Liver (tissue), 3 donors: ENCODE data around the gene MGST3.
"Not testable (repeated sequence)": the region's sequence is repeated elsewhere in the genome, so short reads cannot be mapped to it uniquely, and the experiment has no call there.

ENCODE experiments used
- EGR1 ChIP-seq, 2 donors: IDR thresholded peaks; 2 replicates each; pipeline ENCODE4 v1.6.1; 2016 to 2018; ENCODE audit warnings: antibody characterized with exemption in 2 of 2, low read depth in 2 of 2
- GABPA ChIP-seq, 2 donors: IDR thresholded peaks in 1 of 2; conservative IDR thresholded peaks in 1 of 2; 2 replicates each; pipeline ENCODE4 v1.6.1; 2016; ENCODE audit warnings: antibody characterized with exemption in 2 of 2, mild to moderate bottlenecking in 1 of 2, moderate library complexity in 1 of 2
- MAX ChIP-seq: IDR thresholded peaks from 2 replicates; pipeline ENCODE4 v1.6.1; 2016; ENCODE audit warnings: antibody characterized with exemption
- RAD21 ChIP-seq, 2 donors: IDR thresholded peaks; 2 replicates each; pipeline ENCODE4 v1.6.1; 2016; ENCODE audit warnings: antibody characterized with exemption in 2 of 2, mild to moderate bottlenecking in 2 of 2
- SP1 ChIP-seq: IDR thresholded peaks from 2 replicates; pipeline ENCODE4 v1.6.1; 2018; ENCODE audit warnings: antibody characterized with exemption, mild to moderate bottlenecking
- TAF1 ChIP-seq: conservative IDR thresholded peaks from 2 replicates; pipeline ENCODE4 v1.6.1; 2016; ENCODE audit warnings: antibody characterized with exemption, mild to moderate bottlenecking
- ZBTB33 ChIP-seq: IDR thresholded peaks from 2 replicates; pipeline ENCODE4 v1.6.1; 2016; ENCODE audit warnings: antibody characterized with exemption
- TF ChIP-seq, protein P1 (sequence below): fragments of 150-350 bp; IDR thresholded peaks from 2 replicates; pipeline ENCODE4 v1.5.1; 2017; ENCODE audit warnings: improper control_type of control experiment, low read depth, low read length; ENCODE audit not compliant: missing input control
- TF ChIP-seq, protein P2 (sequence below): IDR thresholded peaks from 2 replicates; pipeline ENCODE4 v1.6.1; 2016; ENCODE audit warnings: antibody characterized with exemption, mild to moderate bottlenecking
- donor health status: healthy.
- donor health status: healthy.

DNA sequence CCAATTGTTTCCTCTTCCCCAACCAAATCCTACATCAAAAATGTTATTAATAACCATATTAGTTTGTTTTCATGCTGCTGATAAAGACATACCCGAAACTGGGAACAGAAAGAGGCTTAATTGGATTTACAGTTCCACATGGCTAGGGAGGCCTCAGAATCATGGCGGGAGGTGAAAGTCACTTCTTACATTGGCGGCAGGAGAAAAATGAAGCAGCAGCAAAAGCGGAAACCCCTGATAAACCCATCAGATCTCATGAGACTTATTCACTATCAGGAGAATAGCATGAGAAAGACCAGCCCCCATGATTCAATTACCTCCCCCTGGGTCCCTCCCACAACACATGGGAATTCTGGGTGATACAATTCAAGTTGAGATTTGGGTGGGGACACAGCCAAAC lies 49.7 kb downstream of the MGST3 start:
- TF ChIP-seq TAF1; ZBTB33; GABPA (IDR thresholded peaks at IDR 0.05 in 1 of 2, conservative IDR thresholded peaks at IDR 0.05 in 1 of 2); EGR1 (IDR thresholded peaks at IDR 0.05; ENCODE audit: low read depth in 2 of 2); SP1; MAX; RAD21 (IDR thresholded peaks at IDR 0.05): not testable (repeated sequence)
- TF ChIP-seq, protein P1, sequence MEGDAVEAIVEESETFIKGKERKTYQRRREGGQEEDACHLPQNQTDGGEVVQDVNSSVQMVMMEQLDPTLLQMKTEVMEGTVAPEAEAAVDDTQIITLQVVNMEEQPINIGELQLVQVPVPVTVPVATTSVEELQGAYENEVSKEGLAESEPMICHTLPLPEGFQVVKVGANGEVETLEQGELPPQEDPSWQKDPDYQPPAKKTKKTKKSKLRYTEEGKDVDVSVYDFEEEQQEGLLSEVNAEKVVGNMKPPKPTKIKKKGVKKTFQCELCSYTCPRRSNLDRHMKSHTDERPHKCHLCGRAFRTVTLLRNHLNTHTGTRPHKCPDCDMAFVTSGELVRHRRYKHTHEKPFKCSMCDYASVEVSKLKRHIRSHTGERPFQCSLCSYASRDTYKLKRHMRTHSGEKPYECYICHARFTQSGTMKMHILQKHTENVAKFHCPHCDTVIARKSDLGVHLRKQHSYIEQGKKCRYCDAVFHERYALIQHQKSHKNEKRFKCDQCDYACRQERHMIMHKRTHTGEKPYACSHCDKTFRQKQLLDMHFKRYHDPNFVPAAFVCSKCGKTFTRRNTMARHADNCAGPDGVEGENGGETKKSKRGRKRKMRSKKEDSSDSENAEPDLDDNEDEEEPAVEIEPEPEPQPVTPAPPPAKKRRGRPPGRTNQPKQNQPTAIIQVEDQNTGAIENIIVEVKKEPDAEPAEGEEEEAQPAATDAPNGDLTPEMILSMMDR, result not testable (repeated sequence)
- TF ChIP-seq, protein P2, sequence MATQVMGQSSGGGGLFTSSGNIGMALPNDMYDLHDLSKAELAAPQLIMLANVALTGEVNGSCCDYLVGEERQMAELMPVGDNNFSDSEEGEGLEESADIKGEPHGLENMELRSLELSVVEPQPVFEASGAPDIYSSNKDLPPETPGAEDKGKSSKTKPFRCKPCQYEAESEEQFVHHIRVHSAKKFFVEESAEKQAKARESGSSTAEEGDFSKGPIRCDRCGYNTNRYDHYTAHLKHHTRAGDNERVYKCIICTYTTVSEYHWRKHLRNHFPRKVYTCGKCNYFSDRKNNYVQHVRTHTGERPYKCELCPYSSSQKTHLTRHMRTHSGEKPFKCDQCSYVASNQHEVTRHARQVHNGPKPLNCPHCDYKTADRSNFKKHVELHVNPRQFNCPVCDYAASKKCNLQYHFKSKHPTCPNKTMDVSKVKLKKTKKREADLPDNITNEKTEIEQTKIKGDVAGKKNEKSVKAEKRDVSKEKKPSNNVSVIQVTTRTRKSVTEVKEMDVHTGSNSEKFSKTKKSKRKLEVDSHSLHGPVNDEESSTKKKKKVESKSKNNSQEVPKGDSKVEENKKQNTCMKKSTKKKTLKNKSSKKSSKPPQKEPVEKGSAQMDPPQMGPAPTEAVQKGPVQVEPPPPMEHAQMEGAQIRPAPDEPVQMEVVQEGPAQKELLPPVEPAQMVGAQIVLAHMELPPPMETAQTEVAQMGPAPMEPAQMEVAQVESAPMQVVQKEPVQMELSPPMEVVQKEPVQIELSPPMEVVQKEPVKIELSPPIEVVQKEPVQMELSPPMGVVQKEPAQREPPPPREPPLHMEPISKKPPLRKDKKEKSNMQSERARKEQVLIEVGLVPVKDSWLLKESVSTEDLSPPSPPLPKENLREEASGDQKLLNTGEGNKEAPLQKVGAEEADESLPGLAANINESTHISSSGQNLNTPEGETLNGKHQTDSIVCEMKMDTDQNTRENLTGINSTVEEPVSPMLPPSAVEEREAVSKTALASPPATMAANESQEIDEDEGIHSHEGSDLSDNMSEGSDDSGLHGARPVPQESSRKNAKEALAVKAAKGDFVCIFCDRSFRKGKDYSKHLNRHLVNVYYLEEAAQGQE, result not testable (repeated sequence)
